NCI-H2029 treated with DMSO at 0.1 percent for 48 hours (cell line): ENCODE data around the gene NUP54.

Experiments used
- DNase-seq: peaks from one replicate; lab custom pipeline; 2025; lab: John Stamatoyannopoulos, UW

NUP54 gene

GRCh38 chr4:76072760-76073159 is 75.4 kb downstream of the NUP54 start:
- DNase-seq: no peak

DNA sequence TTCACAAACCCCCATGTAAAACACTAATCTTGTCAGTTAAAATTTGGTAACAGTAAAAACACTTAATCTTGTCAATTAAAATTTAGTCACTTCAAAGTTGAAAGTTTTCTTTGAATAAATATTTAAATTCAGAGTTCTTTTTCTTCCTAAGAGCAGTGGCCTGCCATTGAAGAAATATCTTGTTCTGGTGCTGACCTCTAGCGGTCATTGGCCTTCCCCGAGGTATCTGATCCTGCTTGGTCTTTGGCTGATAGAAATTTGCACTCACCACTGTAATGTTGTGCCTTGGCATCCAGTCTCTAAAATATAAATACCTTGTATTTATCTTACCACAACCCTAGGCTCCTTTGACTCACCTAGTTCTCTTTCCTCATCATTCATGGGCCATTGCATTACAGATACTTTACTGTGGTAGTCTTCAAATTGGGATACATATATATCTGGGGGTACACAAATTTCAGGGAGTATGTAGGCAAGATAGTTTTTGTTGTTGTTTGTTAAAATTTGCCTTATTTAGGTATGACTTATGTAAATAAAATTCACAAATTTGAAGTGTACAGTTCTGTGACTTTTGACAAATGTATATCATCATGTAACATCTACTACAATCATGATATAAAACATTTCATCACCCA is 80.4 kb downstream of the NUP54 start:
- DNase-seq: peak; percentile 51

- DNase-seq: no peak
Measured at GRCh38 chr4:76066546-76066945, 81.7 kb downstream of the NUP54 start.
